OCI-LY3 (cell line): ENCODE measurements around the gene NIN.

Experiments used
- EZH2phosphoT487 ChIP-seq: fragments of 200-600 bp; shearing (Covaris generic); IDR thresholded peaks from 2 replicates; pipeline ENCODE4 v1.6.1; 2018; ENCODE audit warnings: antibody characterized with exemption, mixed run types, low read depth
- TF ChIP-seq, protein P1 (sequence below): fragments of 200-600, 300-600 bp; sonication (generic); IDR thresholded peaks from 2 replicates; pipeline ENCODE4 v1.5.1; 2014; ENCODE audit warnings: antibody characterized with exemption, low read length, low read depth

DNA sequence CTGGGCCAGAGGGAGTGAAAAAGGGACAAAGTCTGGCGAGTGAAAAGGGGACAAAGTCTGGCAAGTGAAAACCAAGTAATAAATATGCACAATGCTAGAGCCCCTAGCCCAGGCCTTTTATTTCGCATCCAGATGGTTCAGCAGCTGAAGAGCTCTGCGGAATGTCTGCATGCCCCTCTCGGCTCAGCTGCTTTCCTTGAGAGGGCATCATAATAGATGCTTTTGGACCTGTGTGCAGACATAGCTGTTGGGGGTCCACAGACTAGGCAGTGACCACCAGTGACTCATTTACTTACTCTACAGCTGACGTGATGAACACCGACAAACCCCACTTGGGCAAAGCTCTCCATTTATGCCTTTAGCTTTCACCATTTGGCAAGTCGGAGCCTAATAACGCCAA is 4.3 kb downstream of the NIN start:
- TF ChIP-seq, protein P1, sequence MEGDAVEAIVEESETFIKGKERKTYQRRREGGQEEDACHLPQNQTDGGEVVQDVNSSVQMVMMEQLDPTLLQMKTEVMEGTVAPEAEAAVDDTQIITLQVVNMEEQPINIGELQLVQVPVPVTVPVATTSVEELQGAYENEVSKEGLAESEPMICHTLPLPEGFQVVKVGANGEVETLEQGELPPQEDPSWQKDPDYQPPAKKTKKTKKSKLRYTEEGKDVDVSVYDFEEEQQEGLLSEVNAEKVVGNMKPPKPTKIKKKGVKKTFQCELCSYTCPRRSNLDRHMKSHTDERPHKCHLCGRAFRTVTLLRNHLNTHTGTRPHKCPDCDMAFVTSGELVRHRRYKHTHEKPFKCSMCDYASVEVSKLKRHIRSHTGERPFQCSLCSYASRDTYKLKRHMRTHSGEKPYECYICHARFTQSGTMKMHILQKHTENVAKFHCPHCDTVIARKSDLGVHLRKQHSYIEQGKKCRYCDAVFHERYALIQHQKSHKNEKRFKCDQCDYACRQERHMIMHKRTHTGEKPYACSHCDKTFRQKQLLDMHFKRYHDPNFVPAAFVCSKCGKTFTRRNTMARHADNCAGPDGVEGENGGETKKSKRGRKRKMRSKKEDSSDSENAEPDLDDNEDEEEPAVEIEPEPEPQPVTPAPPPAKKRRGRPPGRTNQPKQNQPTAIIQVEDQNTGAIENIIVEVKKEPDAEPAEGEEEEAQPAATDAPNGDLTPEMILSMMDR: no peak
- TF ChIP-seq EZH2phosphoT487: no peak
